Stimulated activated CD4-positive, alpha-beta T cell treated with anti-CD3 and anti-CD28 coated beads, Interleukin-12 subunit alpha, Interleukin-12 subunit beta, amount 100 ng/mL, for 4 hours (primary cell): Measurements from ENCODE around the gene MPLKIP.
"Not testable (repeated sequence)": the region's sequence is repeated elsewhere in the genome, so short reads cannot be mapped to it uniquely, and the experiment has no call there.

Experiments
- DNase-seq: peaks from one replicate; pipeline ENCODE4 v3.0.0-alpha.2; 2020

Gene MPLKIP

GRCh38 chr7:40122940-40123254 lies 11.5 kb downstream of the MPLKIP start:
- DNase-seq = no peak

GRCh38 chr7:40122100-40122939 lies 12.1 kb downstream of the MPLKIP start:
- not testable (repeated sequence) for DNase-seq

GRCh38 chr7:40120020-40120419 lies 14.4 kb downstream of the MPLKIP start:
- no peak for DNase-seq

GRCh38 chr7:40118201-40118600 lies 16.2 kb downstream of the MPLKIP start:
- DNase-seq = not testable (repeated sequence)

GRCh38 chr7:40117199-40117598 lies 17.2 kb downstream of the MPLKIP start:
- DNase-seq = not testable (repeated sequence)

- DNase-seq = no peak
These were observed 18.5 kb downstream of the MPLKIP start for GRCh38 chr7:40115936-40116335.

- DNase-seq = no peak
These were observed 28.4 kb downstream of the MPLKIP start for GRCh38 chr7:40105879-40106473.

GRCh38 chr7:40102897-40103296 lies 31.5 kb downstream of the MPLKIP start:
- no peak for DNase-seq

- DNase-seq = no peak
These were observed 33.2 kb downstream of the MPLKIP start for GRCh38 chr7:40101201-40101600.

GRCh38 chr7:40099837-40100236 lies 34.6 kb downstream of the MPLKIP start:
- DNase-seq = no peak

- DNase-seq = no peak
These were observed 35.6 kb downstream of the MPLKIP start for GRCh38 chr7:40098810-40099209.

- no peak for DNase-seq
These were observed 36.7 kb downstream of the MPLKIP start for GRCh38 chr7:40097728-40098127.

GRCh38 chr7:40095695-40096327 lies 38.6 kb downstream of the MPLKIP start:
- DNase-seq = no peak

GRCh38 chr7:40095230-40095629 lies 39.2 kb downstream of the MPLKIP start:
- DNase-seq = no peak

GRCh38 chr7:40093631-40094350 lies 40.6 kb downstream of the MPLKIP start:
- no peak for DNase-seq

GRCh38 chr7:40092182-40092581 lies 42.2 kb downstream of the MPLKIP start:
- DNase-seq = no peak

- no peak for DNase-seq
These were observed 56.6 kb downstream of the MPLKIP start for GRCh38 chr7:40077849-40078248.
